Hepatocyte (in vitro differentiated cells): ENCODE results near the gene TBCD.

Experiments
- EZH2 ChIP-seq: fragments of 200-600 bp; sonication (generic); IDR thresholded peaks from 2 replicates; pipeline ENCODE4 v1.6.1; 2016; ENCODE audit warnings: antibody characterized with exemption, mild to moderate bottlenecking, borderline replicate concordance
- EZH2phosphoT487 ChIP-seq: fragments of 200-600 bp; sonication (generic); IDR thresholded peaks from one replicate; pipeline ENCODE4 v1.6.1; 2018; ENCODE audit warnings: antibody characterized with exemption, mild to moderate bottlenecking, low read depth, moderate library complexity; ENCODE audit not compliant: unreplicated experiment, severe bottlenecking
- TF ChIP-seq, protein P1 (sequence below): fragments of 200-600 bp; sonication (generic); IDR thresholded peaks from 2 replicates; pipeline ENCODE4 v1.5.1; 2016; ENCODE audit warnings: antibody characterized with exemption, mild to moderate bottlenecking; ENCODE audit not compliant: poor library complexity

DNA sequence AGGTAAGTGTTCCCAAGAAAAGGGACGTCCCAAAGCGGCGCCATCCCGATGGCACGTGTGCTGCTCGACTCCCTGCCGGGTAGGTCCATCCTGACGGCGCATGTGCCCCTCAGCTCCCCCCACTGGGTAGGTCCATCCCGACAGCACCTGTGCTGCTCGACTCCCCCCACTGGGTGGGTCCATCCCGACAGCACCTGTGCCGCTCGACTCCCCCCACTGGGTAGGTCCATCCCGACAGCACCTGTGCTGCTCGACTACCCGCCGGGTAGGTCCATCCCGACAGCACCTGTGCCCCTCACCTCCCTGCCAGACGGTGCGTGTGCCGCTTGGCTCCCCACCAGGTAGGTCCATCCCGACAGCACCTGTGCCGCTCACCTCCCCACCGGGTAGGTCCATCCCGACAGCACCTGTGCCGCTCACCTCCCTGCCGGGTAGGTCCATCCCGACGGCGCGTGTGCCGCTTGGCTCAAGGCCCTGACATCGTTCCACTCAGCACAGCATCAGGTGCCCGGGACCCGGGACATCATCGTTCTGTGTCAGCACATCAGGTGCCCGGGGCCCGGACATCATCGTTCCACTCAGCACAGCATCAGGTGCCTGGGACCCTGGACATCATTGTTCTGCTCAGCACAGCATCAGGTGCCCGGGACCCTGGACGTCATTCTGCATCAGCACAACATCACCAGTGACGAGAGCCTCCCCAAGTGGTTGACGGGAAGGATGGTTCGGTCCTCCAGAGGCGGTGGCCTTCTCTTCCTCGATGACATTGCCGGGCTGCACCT is 22.2 kb upstream of the TBCD start:
- TF ChIP-seq, protein P1, sequence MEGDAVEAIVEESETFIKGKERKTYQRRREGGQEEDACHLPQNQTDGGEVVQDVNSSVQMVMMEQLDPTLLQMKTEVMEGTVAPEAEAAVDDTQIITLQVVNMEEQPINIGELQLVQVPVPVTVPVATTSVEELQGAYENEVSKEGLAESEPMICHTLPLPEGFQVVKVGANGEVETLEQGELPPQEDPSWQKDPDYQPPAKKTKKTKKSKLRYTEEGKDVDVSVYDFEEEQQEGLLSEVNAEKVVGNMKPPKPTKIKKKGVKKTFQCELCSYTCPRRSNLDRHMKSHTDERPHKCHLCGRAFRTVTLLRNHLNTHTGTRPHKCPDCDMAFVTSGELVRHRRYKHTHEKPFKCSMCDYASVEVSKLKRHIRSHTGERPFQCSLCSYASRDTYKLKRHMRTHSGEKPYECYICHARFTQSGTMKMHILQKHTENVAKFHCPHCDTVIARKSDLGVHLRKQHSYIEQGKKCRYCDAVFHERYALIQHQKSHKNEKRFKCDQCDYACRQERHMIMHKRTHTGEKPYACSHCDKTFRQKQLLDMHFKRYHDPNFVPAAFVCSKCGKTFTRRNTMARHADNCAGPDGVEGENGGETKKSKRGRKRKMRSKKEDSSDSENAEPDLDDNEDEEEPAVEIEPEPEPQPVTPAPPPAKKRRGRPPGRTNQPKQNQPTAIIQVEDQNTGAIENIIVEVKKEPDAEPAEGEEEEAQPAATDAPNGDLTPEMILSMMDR, result no peak
- TF ChIP-seq EZH2phosphoT487, result no peak
- no peak for TF ChIP-seq EZH2
